A673 (cell line): ENCODE data around the gene ZNF554. TPM values are rescaled to one million over a fixed set of nuclear protein-coding genes. Genes with fewer than 3 reads are reported as not detected.

ENCODE experiments used
- BruUV-seq: library from RNA; stranded (reverse); fragments of 400-500 nt; replicated peaks from 2 replicates; lab custom pipeline; 2021; lab: Mats Ljungman, UMichigan
- CTCF ChIA-PET: fragments of 300-600 bp; sonication (Branson Sonifier 250); formaldehyde crosslinking; loops from one replicate; lab custom pipeline; 2022; ENCODE audit warnings: antibody characterized with exemption; lab: Charles Lee
- POLR2A ChIA-PET: fragments of 300-600 bp; sonication (Branson Sonifier 250); formaldehyde crosslinking; loops from one replicate; lab custom pipeline; 2022; ENCODE audit warnings: antibody characterized with exemption; ENCODE audit not compliant: low non-redundant PET; lab: Charles Lee
- DNase-seq: peaks from one replicate; pipeline ENCODE4 v3.0.0-alpha.2; 2015; ENCODE audit warnings: low spot score
- H3K27ac ChIP-seq: fragments of 200-600 bp; sonication (generic); 2 replicates; pipeline ENCODE4 v1.5.1; 2016; ENCODE audit warnings: mixed run types, low read depth, mild to moderate bottlenecking, mixed read lengths, antibody characterized with exemption, low read length; ENCODE audit not compliant: poor library complexity, severe bottlenecking
- H3K27me3 ChIP-seq: fragments of 200-600 bp; sonication (generic); replicated peaks from 2 replicates; pipeline ENCODE4 v1.6.1; 2017; ENCODE audit warnings: mixed run types, low read depth, mild to moderate bottlenecking, mixed read lengths, antibody characterized with exemption, low read length; ENCODE audit not compliant: insufficient read depth, poor library complexity
- H3K36me3 ChIP-seq: fragments of 200-600 bp; sonication (generic); 2 replicates; pipeline ENCODE4 v1.6.1; 2016; ENCODE audit warnings: mixed run types, mild to moderate bottlenecking, mixed read lengths, antibody characterized with exemption, low read length; ENCODE audit not compliant: insufficient read depth, poor library complexity, severe bottlenecking
- H3K4me1 ChIP-seq: fragments of 200-600 bp; sonication (generic); 2 replicates; pipeline ENCODE4 v1.6.1; 2017; ENCODE audit warnings: mixed run types, mild to moderate bottlenecking, mixed read lengths, antibody characterized with exemption, low read length; ENCODE audit not compliant: insufficient read depth, poor library complexity, severe bottlenecking
- H3K4me3 ChIP-seq: fragments of 200-600 bp; sonication (generic); 2 replicates; pipeline ENCODE4 v1.5.1; 2016; ENCODE audit warnings: low read depth, mixed run types, mild to moderate bottlenecking, mixed read lengths, low read length; ENCODE audit not compliant: poor library complexity, severe bottlenecking
- H3K9me3 ChIP-seq: fragments of 200-600 bp; sonication (generic); 2 replicates; pipeline ENCODE4 v1.6.1; 2016; ENCODE audit warnings: mixed run types, low read depth, mild to moderate bottlenecking, mixed read lengths, antibody characterized with exemption, low read length; ENCODE audit not compliant: poor library complexity, severe bottlenecking
- EZH2 ChIP-seq: fragments of 200-600 bp; sonication (generic); IDR thresholded peaks from 2 replicates; pipeline ENCODE4 v1.6.1; 2017; ENCODE audit warnings: borderline replicate concordance, low read depth, mild to moderate bottlenecking, mixed read lengths, antibody characterized with exemption, low read length; ENCODE audit not compliant: poor library complexity, severe bottlenecking
- intact Hi-C: fragments of 100-400 bp; cut with micrococcal nuclease; formaldehyde crosslinking; loops from one replicate; pipeline ENCODE4 v1.10.0; 2022; ENCODE audit not compliant: unreplicated experiment
- total RNA-seq: library from RNA; stranded (reverse); gene quantifications from 2 replicates; pipeline ENCODE4 v1.2.3, GENCODE V29; 2021
- TF ChIP-seq, protein P1 (sequence below): fragments of 300-800, 200-600 bp; sonication (generic); conservative IDR thresholded peaks from 2 replicates; pipeline ENCODE4 v1.5.1; 2017; ENCODE audit warnings: low read depth, mild to moderate bottlenecking, antibody characterized with exemption, low read length, moderate library complexity, mixed read lengths

Gene ZNF554
- total RNA-seq, 1 experiment from 2014 or later: 3.5 TPM

GRCh38 chr19:2790194-2790556 lies 29.5 kb upstream of the ZNF554 start:
- no peaks in the 10 kb centered on the region for H3K4me1 ChIP-seq
- H3K27me3 ChIP-seq: no peaks in the 10 kb centered on the region
- no peaks in the 10 kb centered on the region for H3K9me3 ChIP-seq
- POLR2A ChIA-PET: no interaction called here
- no peak overlapping the region for H3K27ac ChIP-seq
- intact Hi-C loops: no loop called here
- no peak for DNase-seq
- H3K4me3 ChIP-seq: no peak overlapping the region
- CTCF ChIA-PET: no interaction called here
- TF ChIP-seq, protein P1, sequence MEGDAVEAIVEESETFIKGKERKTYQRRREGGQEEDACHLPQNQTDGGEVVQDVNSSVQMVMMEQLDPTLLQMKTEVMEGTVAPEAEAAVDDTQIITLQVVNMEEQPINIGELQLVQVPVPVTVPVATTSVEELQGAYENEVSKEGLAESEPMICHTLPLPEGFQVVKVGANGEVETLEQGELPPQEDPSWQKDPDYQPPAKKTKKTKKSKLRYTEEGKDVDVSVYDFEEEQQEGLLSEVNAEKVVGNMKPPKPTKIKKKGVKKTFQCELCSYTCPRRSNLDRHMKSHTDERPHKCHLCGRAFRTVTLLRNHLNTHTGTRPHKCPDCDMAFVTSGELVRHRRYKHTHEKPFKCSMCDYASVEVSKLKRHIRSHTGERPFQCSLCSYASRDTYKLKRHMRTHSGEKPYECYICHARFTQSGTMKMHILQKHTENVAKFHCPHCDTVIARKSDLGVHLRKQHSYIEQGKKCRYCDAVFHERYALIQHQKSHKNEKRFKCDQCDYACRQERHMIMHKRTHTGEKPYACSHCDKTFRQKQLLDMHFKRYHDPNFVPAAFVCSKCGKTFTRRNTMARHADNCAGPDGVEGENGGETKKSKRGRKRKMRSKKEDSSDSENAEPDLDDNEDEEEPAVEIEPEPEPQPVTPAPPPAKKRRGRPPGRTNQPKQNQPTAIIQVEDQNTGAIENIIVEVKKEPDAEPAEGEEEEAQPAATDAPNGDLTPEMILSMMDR: no peak
- no peak for TF ChIP-seq EZH2
- H3K36me3 ChIP-seq: peaks cover 23% of the 10 kb centered on the region
- BruUV-seq: no TSS peak

GRCh38 chr19:2790557-2791271 lies 29.0 kb upstream of the ZNF554 start:
- no peak overlapping the region for H3K27ac ChIP-seq
- no peak for TF ChIP-seq EZH2
- TF ChIP-seq, protein P1: no peak
- no peak for DNase-seq
- ChIA-PET CTCF (interaction anchor here (1.1 kb wide), 1 partner anchor 79 kb away, joined by 3 read pairs; no protein-coding TSS in a partner anchor), POLR2A (no interaction called here)
- H3K4me3 ChIP-seq: no peak overlapping the region
- intact Hi-C loops: no loop called here
- no peaks in the 10 kb centered on the region for H3K27me3 ChIP-seq
- no TSS peak for BruUV-seq
- H3K36me3 ChIP-seq: peaks cover 28% of the 10 kb centered on the region
- H3K9me3 ChIP-seq: no peaks in the 10 kb centered on the region
- no peaks in the 10 kb centered on the region for H3K4me1 ChIP-seq

DNA sequence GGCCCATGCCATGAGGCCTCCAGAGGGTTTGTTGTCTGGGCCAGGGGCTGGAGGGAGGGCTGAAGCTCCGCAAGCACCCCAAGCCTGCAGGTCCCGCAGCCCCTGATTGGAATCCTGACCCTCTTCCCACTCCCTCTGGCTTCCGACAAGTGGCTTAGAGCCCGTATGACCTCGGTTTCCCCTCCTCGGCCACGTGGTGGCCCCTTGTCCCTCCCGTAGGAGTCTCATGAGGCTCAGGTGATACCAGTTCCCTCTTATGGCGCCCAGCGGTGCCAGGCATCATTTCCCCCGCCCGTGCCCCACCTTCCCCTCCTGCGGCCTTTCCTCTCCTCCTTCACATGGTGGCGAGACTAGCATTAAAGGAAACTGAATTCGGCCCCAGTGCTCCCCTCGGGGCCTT lies 28.2 kb upstream of the ZNF554 start:
- Histone ChIP-seq H3K27ac (no peak overlapping the region), H3K27me3 (no peaks in the 10 kb centered on the region), H3K4me3 (no peak overlapping the region), H3K4me1 (no peaks in the 10 kb centered on the region), H3K36me3 (peaks cover 35% of the 10 kb centered on the region), H3K9me3 (no peaks in the 10 kb centered on the region)
- no peak for DNase-seq
- intact Hi-C loops: no loop called here
- ChIA-PET POLR2A (no interaction called here), CTCF (interaction anchor here (1.1 kb wide), 1 partner anchor 80 kb away, joined by 3 read pairs; no protein-coding TSS in a partner anchor)
- TF ChIP-seq, protein P1: no peak
- no peak for TF ChIP-seq EZH2
- BruUV-seq: no TSS peak
